GM18520 (cell line): ENCODE results near the gene SLC44A4.
"Not testable (repeated sequence)": the region's sequence is repeated elsewhere in the genome, so short reads cannot be mapped to it uniquely, and the experiment has no call there.

ENCODE experiments used
- ATAC-seq: cut with Tn5 transposase; IDR thresholded peaks from one replicate; pipeline ENCODE4 v1.9.1; 2021; ENCODE audit not compliant: unreplicated experiment

The SLC44A4 gene

DNA sequence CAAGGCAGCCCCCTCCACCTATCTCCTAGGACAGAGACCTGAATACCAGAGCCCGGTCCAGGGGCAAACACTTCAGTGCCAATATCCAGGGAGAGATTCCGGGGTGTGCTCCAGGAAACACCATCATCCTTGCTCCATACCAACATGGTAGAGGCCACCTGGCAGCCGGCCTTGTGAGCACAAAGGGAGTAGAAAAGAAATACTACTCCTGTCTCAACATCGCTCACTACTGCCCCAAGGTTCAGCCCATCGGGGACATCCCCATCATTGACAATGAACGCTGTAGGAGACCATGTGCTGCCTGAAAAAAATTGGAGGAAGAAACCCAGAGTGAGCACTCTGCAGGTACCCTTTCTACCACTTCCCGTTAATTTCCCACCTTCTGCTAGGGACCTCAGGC, 17.6 kb downstream of the SLC44A4 start:
- no peak for ATAC-seq

DNA sequence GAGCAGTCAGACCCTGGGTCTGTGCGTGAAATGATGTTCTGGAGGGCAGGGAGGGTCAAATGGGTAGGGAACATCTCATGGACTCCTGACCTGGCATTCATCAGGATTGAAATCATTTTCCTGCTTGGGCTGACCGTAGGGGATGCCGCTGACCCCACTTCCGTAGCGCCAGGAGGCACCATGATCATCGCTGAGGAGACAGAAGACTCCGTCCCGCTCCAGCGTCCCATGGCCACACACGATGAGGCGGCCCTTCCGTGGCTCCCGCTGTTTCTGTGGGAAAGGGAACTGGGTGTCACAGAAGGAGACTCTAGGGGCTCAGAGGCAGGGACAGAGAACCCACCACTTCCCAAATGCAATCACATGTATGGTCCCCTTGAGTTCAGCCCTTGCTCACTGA, 18.4 kb downstream of the SLC44A4 start:
- ATAC-seq = no peak

DNA sequence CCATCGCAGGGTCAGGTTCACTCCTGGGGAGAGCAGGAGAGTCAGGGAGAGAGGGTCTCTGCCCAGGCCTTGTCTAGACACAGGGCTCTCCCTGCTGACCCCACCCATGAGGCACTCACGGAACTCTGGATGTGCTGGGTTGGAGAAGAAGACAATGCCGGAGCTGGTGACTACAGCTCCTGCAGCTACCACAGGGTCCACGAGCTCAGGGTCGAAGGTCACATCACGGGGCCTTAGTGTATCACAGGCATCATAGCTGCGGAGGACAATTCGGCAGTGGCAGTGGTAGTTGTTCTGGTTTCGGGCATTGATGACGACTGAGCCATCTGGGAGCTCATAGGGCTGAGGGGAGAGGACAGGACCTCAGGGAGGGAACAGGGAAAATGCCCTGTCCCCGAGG, 18.9 kb downstream of the SLC44A4 start:
- no peak for ATAC-seq

DNA sequence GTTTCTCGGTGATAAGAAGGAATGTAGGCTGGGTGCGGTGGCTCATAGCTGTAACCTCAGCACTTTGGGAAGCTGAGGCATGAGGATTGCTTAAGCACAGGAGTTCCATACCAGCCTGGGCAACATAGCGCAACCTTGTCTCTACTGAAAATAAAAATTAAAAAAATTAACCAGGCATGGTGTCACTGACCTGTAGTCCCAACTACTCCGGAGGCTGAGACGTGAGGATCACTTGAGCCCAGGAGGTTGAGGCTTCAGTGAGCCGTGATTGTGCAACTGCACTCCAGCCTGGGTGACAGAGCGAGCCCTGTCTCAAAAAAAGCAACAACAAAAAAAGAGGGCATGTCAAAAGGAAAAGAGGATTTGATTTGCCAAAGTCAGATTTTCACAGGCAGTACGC, 20.1 kb downstream of the SLC44A4 start:
- no peak for ATAC-seq

DNA sequence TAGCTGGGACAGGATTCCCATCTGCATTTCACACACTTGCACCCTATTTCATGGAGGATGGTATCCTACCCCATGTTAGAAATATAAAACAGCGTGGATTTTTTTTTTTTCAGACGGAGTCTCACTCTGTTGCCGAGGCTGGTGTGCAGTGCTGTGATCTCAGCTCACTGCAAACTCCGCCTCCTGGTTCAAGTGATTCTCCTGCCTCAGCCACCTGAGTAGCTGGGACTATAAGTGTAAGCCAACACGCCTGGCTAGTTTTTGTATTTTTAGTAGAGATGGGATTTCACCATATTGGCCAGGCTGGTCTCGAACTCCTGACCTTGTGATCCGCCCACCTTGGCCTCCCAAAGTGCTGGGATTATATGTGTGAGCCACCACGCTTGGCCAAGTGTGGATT, 21.0 kb downstream of the SLC44A4 start:
- ATAC-seq = not testable (repeated sequence)

DNA sequence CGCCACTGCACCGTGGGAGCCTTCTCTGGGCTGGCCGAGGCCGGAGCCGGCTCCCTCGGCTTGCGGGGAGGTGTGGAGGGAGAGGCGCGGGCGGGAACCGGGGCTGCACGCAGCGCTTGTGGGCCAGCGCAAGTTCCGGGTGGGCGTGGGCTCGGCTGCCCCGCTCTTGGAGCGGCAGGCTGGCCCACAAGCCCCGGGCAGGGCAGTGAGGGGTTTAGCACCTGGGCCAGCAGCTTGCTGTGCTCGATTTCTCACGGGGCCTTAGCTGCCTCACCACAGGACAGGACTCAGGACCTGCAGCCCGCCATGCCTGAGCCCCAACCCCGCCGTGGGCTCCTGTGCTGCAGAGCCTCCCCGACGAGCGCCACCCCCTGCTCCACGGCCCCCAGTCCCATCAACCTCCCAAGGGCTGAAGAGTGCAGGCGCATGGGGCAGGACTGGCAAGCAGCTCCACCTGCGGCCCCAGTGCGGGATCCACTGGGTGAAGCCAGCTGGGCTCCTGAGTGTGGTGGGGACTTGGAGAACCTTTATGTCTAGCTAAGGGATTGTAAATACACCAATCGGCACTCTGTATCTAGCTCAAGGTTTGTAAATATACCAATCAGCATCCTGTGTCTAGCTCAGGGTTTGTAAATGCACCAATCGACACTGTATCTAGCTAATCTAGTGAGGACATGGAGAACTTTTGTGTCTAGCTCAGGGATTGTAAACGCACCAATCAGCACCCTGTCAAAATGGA, 26.6 kb downstream of the SLC44A4 start:
- ATAC-seq = not testable (repeated sequence)

DNA sequence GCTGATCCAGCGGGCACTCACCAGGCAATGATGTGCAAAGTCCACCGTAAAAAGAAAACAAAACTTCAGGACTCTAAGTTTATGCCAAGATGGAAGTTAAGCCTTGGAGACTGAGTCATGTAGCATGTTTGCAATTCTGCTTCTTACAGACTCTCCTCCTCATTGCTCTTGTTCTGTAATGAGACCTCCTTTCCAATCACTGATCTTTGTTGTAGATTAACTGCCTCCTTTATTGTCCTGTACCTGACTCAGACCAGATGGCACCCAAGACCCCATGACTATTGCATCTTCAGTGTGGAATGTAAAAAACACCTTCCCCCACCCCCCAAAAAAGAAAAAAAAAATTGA, 27.3 kb downstream of the SLC44A4 start:
- ATAC-seq = no peak

DNA sequence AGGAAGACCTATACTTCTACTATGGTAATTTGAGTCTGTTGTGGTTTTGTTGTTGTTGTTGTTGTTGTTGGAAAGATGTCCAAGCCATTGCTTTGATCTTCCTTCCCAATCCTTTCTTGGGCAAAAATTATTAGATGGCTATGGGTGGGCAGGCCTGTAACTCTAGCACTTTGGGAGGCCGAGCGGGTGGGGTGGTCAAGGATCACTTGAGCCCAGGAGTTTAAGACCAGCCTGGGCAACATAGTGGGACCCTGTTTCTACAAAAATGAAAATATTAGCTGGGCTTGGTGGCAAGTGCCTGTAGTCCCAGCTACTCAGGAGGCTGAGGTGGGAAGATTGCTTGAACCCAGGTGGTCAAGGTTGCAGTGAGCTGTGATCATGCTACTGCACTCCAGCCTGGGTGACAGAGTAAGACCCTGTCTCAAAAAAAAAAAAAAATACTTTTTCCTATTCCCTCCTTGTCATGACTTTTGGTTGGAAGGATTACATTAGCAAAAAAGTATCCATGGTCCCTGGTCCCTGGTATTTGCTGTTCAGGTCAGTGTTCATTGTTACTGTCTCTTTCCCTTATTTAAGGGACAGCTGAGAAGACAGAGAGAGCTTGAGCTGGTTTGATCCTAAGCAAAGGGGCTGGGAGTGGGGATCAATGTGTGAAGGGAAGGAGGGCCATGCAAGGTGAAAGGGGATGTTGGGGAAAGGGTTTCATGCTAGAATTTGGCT, 27.9 kb downstream of the SLC44A4 start:
- ATAC-seq = no peak

DNA sequence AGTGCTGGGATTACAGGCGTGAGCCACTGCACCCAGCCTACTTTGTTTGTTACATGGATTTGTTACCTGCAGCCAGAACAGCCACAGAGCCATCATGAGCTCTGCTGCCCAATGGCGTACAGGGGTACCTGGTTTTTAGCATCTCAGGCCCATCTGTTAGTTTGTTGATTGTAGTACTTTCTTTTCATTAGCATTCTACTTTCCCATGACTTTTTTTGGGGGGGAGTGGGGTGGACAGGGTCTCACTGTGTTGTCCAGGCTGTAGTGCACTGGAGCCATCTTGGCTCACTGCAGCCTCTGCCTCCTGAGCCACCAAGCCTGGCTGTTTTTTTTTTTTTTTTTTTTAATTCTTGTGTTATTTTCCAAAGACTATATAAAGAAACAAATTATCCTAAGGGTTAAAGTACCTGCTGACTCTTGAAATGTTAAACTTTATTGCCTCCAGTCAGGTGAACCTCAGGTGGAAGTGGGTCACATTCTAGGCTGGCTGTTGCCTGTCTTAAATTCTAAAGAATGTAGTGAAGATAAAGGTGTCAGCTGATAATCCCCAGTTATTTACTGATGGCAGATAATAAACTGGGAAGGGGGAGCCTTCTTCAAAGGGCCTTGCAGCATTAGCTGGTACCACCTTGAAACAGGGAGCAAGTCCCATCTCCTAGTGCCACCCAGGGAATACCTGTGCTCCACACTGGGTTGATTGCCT, 31.4 kb downstream of the SLC44A4 start:
- no peak for ATAC-seq

DNA sequence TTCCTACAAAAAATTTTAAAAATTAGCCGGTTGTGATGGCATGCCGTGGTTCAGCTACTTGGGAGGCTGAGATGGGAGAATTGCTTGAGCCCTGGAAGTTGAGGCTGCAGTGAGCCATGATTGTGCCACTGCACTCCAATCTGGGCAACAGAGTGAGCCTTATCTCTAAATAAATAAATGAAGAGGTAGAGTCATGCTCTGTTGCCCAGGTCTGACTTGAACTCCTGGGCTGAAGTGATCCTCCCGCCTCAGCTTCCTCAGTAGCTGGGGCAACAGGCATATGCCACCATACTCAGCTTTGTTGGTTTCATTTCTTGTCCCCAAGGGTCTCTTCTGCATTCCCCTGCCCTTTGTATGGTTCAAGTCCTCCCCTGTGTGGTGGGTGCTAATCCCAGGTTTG, 34.3 kb downstream of the SLC44A4 start:
- no peak for ATAC-seq

DNA sequence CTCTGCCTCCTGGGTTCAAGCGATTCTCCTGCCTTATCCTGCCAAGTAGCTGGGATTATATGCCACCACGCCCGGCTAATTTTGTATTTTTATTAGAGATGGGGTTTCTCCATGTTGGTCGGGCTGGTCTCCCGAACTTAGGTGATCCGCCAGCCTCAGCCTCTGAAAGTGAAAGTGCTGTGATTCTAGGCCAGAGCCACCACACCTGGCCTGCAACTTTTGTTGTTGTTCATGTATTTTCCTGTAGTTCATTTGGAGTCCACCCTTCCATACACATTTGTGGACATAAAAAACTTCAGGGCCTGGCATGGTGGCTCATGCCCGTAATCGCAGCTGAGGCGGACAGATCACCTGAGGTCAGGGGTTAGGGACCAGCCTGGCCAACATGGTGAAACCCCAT, 36.7 kb downstream of the SLC44A4 start:
- ATAC-seq = no peak

DNA sequence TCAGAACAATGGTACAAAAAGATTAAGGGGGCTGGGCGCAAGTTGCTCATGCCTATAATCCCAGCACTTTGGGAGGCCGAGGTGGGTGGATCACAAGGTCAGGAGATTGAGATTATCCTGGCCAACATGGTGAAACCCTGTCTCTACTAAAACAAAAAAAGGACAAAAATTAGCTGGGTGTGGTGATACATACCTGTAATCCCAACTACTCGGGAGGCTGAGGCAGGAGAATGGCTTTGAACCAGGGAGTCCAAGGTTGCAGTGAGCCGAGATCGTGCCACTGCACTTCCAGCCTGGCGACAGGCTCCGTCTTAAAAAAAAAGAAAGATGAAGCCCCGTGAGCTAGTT, 39.0 kb downstream of the SLC44A4 start:
- not testable (repeated sequence) for ATAC-seq

DNA sequence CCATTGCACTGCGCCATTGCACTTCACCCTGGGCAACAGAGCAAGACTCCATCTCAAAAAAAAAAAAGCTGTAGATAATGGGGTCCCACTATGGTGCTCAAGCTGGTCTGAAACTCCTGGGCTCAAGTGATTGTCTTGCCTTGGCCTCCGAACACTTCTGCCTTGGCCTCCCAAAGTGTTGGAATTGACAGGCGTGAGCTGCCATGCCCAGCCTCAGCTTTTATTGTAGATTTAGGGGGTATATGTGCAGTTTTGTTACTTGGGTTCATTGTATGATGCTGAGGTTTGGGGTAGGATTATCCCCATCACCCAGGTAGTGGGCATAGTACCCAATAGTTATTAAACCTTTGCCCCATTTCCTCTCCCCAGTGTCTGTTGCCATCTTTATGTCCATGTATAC, 39.8 kb downstream of the SLC44A4 start:
- no peak for ATAC-seq

DNA sequence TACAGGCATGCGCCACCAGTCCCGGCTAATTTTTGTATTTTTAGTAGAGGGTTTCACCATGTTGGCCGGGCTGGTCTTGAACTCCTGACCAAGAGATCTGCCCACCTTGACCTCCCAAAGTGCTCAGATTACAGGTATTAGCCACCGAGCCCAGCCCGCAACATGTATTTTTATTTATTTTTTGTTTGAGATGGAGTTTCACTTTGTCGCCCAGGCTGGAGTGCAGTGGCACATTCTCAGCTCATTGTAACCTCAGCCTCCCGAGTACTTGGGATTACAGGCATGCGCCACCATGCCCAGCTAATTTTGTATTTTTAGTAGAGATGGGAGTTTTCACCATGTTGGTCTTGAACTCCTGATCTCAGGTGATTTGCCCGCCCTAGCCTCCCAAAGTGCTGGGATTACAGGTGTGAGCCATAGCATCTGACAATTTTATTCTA, 40.7 kb downstream of the SLC44A4 start:
- not testable (repeated sequence) for ATAC-seq

DNA sequence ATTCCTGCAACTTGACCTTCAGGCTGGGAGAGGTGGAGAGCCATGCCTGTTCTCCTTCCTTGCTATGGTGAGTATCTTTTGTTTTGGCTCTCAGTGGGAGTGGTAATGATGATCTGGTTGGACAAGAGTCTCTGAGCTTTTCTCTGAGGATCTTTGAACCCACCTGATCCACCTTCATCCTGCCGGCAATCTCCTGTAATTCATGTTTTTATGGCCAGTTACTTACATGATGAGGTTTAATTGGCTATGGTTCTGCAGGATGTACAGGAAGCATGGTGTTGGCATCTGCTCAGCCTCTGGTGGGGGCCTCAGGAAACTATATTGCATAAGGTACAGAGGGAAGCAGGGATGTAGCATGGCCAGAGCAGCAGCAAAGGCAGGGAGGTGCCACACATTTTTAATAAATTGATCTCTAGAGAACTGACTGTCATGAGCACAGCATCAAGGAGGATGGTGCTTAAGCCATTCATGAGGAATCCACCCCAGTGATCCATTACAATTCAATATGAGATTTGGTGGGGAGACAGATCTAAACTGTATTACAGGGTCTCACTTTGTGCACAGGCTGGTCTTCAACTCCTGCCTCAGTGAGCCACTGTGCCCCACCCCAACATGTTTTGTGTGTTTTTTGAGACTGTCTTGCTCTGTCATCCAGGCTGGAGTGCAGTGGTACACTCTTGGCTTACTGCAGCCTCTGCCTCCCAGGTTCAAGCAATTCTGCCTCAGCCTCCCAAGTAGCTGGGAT, 41.3 kb downstream of the SLC44A4 start:
- ATAC-seq = no peak

DNA sequence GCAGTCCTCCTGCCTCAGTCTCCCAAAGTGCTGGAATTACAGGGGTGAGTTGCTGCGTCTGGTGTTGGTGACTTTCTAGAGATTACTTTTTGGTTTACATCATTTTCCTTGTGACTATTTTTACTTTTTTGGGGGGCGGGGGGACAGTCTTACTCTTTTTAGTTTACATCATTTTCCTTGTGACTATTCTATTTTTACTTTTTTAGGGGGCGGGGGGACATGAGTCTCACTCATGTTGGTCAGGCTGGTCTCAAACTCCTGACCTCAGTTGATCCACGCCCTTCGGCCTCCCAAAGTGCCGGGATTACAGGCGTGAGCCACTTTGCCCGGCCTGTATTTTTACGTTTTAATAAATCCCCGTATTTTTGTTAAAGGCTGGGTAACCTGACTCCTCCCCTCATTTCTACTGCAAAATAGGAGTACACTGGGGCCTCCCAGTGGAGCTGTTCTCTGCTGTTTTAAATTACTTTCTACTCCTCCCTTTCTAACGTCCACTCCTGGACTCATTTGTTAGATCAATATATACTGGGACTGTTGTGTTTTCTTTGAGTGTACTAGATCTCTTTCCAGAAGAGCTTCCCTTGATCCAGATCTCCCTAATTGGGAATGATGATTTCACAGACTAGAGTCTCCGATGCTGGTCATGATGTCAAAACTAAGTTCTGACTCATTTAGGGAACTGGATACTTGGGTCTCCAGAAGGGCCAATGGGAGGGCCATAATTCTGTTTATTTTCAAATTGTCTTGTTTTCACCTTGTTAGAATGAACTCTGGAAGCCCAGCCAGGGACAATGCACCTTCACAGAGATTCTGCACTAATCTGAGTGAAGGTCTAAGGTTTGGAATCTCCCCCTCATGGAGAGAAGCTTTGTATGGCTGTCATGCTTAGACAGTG, 42.1 kb downstream of the SLC44A4 start:
- ATAC-seq = no peak

DNA sequence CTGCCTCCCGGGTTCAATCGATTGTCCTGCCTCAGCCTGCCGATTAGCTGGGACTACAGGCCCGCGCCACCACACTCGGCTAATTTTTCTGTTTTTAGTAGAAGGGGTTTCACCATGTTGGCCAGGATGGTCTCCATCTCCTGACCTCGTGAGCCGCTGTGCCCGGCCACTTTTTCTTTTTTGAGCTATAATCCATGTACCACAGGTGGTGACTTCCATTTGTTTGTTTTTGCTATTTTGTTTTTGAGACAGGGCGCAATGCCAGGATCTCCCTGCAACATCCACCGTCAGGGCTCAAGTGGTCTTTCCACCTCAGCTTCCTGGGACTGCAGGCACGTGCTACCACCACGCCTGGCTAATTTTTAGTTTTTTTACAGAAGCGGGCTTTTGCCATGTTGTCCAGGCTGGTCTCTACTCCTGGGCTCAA, 42.7 kb downstream of the SLC44A4 start:
- no peak for ATAC-seq

DNA sequence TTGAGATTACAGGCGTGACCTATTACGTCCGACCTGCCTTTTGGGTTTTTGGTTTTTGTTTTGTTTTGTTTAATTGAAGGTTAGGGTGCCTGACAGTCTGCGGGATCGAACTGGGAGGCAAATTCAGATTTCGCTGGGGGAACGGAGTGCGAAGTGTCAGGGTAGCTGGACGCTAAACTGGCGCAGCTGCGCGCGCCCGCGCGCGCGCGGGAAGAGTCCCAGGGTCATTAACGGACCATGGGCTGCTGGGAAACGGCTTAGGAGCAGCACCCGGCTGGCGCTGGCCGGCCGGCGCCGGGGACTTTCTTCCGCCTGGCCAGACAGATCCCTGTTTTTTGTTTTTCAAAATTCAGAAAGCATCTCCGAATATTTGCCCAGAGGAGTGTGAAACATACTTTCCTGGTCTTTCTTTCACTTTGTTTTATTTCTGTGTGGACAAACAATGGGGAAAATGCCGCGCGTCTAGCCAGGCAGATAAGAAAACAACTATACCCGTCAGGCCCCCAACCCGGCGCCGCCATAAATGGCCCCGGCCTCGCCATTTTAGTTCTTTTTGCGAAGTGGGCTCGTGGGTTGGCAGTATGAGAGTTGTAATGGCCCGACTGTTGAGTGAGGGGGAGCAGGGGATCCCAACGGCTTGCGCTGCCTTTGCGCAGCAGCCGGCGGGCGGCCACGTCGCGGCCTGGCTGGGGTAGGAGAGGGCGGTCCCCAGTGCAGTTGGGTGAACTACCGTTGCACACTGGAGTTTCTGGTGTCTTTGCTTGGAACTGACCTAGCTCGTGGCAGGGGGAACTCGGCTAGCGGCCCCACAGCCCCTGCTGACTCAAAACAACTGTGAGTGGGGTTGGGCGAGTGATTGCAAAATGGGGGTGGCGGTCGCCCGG, 44.2 kb downstream of the SLC44A4 start:
- ATAC-seq = no peak
